GM11168 (cell line): ENCODE data around the gene TMEM62.
"Not testable (repeated sequence)": the region's sequence is repeated elsewhere in the genome, so short reads cannot be mapped to it uniquely, and the experiment has no call there.

Experiments used
- in situ Hi-C: fragments of 300-500 bp; cut with MboI; formaldehyde crosslinking; loops from one replicate; pipeline ENCODE4 v1.12.0; 2022; ENCODE audit warnings: low sequenced_read_pairs; ENCODE audit not compliant: unreplicated experiment

TMEM62 gene

DNA sequence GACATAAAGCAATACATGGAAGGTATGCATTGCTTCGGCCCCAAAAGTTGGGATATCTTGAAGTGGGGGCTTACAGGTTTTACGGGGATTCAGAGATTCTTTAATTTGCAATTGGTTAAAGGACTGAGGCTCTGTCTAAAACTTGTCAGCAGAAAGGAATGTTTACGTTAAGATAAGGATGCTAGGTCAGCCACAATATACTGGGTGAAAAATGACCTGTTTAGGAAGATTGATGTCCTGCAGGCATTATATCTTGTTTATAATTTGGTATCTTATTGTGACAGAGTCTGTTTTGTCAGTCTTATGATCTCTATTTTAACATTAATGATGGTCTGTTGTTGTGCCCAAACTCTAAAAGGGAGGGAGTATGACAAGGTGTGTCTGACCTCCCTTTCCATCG is 36.5 kb downstream of the TMEM62 start:
- in situ Hi-C loops = no loop called here

DNA sequence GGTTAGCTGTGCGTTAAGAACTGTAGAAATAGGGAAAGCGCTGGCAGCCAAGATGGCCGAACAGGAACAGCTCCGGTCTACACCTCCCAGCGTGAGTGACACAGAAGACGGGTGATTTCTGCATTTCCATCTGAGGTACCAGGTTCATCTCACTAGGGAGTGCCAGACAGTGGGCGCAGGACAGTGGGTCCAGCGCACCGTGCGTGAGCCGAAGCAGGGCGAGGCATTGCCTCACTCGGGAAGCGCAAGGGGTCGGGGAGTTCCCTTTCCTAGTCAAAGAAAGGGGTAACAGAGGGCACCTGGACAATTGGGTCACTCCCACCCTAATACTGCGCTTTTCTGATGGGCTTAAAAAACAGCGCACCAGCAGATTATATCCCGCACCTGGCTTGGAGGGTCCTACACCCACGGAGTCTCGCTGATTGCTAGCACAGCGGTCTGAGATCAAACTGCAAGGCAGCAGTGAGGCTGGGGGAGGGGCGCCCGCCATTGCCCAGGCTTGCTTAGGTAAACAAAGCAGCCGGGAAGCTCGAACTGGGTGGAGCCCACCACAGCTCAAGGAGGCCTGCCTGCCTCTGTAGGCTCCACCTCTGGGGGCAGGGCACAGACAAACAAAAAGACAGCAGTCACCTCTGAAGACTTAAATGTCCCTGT is 42.4 kb downstream of the TMEM62 start:
- in situ Hi-C loops = not testable (repeated sequence)

DNA sequence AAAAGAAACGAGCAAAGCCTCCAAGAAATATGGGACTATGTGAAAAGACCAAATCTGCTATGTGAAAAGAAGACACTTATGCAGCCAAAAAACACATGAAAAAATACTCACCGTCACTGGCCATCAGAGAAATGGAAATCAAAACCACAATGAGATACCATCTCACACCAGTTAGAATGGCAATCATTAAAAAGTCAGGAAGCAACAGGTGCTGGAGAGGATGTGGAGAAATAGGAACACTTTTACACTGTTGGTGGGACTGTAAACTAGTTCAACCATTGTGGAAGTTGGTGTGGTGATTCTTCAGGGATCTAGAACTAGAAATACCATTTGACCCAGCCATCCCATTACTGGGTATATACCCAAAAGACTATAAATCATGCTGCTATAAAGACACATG is 43.8 kb downstream of the TMEM62 start:
- in situ Hi-C loops = not testable (repeated sequence)

DNA sequence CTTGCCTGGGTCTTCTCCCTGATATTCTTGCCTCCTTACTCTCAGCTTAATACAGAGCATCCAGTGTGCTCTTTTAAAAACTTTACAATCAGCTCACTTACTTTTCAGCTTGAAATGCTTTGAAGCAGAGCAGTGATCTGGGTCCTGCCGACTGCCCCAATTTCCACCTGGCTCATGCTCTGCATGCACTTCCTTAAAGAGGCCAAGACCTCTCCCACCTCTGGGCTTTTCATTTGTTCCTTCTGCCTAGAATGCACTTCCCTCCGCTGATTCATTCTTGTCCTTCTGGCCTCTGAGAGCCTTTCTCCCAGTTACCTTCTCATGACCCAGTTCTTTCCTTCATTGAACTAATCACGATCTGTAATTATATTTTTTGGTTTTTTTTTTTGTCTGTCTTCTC is 49.9 kb downstream of the TMEM62 start:
- in situ Hi-C loops = no loop called here

DNA sequence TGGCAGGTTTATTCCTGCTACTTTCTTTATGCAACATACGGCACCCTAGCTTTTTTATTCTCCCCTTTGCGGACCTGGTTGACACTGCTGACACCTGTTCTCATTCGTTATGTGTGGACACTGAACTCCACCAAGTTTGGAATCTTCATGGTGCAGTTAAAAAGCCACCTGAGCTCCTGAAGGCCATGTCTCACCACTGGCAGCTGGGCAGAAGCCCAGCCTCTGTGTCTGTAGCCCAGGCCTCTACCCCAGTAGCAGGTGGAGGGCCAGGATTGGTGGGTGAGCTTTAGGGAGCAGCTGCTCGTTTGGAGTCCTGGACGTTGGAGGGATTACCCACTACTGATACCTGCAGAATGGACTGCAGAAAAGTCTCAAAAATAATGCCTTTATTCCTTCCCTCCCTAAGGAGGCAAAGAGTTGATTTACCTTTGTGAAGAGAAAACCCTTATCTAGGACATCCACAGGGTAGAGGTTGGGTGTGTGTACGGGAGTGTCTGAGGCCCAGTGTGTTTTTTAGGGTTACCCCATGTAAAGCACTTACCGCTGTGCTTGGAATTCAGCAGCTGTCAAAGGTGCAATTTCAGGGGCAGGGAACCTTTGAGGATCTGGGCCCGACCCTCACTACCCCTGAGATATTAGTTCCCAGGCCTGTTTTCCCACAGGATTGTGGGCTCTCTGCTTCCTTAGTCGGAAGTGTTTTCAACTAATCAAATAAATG is 51.2 kb downstream of the TMEM62 start:
- in situ Hi-C loops = no loop called here

DNA sequence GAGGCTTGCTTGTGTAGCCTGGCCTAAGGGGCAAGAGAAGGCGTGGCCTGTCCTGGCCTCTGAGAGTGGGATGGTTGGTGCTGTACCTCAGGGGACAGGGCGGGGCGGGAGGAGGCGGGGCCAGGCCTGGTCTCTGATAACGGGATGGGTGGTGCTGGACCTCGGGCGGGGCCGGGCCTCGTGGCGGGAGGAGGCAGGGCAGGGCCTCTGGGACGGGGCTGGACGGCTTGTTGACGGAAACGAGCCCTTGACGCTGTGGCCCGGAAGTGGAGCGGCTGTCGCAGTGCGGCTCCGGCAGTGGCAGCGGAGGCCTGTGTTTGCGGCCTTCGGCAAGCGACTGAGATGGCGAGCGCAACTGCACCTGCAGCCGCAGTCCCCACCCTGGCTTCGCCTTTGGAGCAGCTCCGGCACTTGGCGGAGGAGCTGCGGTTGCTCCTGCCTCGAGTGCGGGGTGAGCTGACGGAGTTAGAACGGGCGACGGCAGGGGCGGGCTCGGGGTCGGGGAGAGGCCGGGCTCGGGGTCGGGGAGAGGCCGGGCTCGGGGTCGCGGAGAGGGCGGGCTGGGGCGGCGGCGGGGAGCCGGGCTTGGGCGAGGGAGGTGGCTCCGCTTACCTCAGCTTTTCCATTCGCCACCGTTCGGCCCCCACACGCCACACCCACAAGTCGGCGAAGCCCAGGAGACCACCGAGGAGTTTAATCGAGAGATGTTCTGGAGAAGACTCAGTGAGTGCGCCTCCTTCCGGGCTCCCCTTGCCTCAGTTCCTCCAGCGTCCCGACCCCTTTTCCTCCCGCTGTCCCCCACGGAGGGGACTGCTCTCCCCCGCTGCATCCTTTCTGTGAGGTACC is 52.0 kb downstream of the TMEM62 start, which contains the start of gene CCNDBP1:
TSS of gene CCNDBP1 (plus strand) at position 247 of the 846 bp plus-strand sequence. CDS start at position 343, 96 bp downstream.
- in situ Hi-C loops = no loop called here

DNA sequence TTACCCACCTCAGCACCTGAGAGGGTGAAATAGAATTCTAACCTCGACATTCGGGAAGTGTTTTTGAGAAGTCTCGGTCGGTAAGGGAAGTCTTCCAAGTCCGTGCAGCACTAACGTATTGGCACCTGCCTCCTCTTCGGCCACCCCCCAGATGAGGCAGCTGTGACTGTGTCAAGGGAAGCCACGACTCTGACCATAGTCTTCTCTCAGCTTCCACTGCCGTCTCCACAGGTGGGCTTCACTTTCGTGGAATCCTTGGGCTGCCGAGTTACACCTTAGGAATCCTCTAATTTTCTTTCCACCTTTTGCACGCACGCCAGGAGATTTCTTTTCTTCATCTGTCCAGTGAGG is 52.6 kb downstream of the TMEM62 start:
- in situ Hi-C loops = no loop called here

DNA sequence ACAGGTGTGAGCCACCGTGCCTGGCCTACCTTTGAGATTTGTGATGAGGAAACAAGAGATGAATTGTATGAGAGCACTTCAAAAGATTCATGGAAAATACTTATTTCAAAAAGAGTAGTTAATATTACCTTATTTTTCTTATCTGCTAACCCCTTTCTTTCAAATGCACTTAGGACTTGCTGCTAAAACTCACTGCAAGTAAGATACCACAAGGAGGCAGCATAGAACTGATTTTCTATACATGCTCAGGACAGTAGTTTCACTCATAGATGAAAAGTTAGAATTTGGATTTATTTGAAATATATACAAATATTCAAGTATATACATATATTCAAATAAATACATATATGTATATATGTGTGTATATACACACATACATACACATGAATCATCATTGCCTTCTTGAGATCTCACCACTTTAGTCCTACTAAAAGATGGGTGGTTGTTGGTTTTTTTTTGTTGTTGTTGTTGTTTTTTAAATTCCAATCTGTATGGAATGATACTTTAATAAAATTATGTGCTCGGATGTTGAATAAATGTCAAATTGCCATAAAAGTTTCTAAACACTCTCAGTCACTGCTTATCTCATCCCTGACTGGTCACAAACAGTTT is 54.3 kb downstream of the TMEM62 start:
- in situ Hi-C loops = no loop called here

DNA sequence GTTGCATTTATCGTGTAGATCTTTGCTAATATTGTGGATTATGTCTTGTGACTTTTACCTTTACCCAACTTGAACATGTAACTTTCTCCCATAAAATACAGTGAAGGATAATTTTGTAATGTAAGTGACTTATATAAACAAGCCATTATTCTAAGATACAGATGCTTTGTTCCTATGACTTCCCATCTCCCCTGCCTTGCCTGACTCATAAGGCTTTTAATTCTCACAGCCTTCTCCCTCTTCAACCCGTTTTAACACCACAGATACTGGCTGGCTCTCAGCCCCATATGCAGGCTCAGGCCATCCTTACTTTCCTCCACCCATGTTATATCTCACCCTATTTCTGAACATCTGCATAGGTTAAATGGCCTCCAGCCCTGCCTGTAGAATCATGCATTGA is 55.9 kb downstream of the TMEM62 start:
- in situ Hi-C loops = no loop called here

DNA sequence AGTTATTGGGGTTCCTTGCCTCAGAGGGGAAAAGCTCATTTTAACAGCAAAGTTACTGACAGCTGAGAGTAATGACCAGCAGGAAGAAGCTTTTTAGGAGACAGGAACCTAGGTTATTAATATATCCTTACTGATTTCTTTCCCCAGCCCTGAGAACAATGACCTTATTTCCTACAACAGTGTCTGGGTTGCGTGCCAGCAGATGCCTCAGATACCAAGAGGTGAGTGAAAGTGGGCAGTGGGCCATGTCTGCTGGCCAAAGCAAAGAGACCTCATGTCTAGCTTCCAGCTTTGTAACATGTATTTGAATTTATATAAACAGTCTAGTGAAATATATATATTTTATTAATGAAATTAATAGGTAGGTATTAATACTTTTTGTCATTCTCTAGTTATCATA is 56.8 kb downstream of the TMEM62 start:
- in situ Hi-C loops = no loop called here

DNA sequence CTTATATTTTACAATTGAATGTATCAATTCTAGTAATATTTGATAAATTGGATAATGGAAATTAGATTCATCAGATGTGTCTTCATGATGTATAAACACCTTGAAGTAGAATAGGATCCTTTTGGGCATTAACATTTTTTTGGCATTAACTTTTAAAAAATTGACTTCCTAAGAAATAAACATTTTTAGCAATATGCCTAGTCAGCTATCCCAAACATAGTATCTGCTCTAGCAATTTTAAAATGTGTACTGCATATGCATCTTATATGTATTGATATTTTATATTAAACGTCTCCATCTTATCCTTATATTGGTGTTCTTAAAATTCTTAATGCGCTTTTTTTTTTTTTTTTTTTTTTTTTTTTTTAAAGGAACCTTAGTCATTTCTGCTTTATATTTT is 60.3 kb downstream of the TMEM62 start:
- in situ Hi-C loops = no loop called here

DNA sequence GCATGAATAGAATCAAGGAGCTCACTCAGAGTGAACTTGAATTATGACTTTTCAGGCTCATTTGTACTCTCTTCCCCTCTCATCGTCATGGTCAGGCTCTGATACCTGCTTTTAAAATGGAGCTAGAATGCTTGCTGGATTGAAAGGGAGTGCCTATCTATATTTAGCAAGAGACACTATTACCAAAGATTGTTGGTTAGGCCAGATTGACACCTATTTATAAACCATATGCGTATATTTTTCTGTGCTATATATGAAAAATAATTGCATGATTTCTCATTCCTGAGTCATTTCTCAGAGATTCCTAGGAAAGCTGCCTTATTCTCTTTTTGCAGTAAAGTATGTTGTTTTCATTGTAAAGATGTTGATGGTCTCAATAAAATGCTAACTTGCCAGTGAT is 61.4 kb downstream of the TMEM62 start:
- in situ Hi-C loops = no loop called here

DNA sequence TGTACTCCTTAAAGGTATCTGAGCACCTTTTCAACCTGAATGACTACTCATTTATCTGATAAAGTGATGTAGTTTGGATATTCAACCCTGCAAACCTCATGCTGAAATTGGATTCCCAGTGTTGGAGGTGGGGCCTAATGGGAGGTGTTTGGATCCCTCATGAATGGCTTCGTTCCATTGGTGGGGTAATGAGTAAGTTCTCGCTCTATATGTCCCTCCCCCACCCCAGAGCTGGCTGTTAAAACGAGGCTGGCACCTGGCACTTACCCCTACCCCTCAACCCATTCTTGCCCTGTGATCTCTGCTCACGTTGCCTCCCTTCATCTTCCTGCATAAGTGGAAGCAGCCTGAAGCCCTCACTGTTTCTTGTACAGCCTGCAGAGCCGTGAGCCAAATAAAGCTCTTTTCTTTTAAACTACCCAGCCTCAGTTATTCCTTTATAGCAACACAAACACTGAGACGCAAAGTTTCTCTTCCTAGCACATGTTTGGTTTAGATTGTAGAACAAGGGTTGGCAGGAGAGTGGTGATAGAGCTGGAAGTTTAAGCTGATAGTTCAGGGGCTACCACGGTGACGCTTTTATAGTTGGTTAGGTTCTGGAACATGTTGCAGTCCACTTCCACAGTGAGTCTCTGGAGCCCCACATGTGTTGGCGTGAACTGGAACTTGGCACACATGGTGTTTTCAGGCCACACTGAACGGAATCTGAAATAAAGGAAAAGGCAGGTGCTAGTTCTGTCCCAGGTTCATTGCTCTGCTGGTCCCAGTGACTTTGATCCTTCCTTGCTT is 63.6 kb downstream of the TMEM62 start:
- in situ Hi-C loops = no loop called here

DNA sequence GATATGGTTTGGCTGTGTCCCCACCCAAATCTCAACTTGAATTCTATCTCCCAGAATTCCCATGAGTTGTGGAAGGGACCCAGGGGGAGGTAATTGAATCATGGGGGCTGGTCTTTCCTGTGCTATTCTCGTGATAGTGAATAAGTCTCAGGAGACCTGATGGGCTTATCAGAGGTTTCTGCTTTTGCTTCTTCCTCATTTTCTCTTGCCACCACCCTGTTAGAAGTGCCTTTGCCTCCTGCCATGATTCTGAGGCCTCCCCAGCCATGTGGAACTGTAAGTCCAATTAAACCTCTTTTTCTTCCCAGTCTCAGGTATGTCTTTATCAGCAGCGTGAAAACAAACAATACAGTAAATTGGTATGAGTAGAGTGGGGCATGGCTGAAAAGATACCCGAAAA is 64.4 kb downstream of the TMEM62 start:
- in situ Hi-C loops = not testable (repeated sequence)

DNA sequence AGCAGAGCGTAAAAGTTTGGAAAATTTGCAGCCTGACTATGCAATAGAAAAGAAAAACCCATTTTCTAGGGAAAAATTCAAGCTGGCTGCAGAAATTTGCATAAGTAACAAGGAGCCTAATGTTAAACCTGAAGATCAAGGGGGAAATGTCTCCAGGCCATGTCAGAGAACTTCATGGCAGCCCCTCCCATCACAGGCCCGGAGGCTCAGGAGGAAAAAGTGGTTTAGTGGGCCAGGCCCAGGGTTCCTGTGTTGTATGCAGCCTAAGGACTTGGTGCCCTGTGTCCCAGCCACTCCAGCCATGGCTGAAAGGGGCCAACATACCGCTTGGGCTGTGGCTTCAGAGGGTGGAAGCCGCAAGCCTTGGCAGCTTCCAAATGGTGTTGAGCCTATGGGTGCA is 65.2 kb downstream of the TMEM62 start:
- in situ Hi-C loops = not testable (repeated sequence)

DNA sequence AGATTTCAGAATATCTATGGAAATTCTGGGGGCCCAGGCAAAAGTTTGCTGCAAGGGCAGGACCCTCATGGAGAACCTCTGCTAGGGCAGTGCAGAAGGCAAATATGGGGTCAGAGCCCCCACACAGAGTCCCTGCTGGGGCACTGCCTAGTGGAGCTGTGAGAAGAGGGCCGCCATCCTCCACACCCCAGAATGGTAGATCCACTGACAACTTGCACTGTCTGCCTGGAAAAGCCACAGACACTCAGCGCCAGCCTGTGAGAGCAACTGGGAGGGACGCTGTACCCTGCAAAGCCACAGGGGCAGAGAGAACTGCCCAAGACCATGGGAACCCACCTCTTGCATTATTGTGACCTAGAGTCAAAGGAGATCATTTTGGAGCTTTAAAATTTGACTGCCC is 65.6 kb downstream of the TMEM62 start:
- in situ Hi-C loops = no loop called here

DNA sequence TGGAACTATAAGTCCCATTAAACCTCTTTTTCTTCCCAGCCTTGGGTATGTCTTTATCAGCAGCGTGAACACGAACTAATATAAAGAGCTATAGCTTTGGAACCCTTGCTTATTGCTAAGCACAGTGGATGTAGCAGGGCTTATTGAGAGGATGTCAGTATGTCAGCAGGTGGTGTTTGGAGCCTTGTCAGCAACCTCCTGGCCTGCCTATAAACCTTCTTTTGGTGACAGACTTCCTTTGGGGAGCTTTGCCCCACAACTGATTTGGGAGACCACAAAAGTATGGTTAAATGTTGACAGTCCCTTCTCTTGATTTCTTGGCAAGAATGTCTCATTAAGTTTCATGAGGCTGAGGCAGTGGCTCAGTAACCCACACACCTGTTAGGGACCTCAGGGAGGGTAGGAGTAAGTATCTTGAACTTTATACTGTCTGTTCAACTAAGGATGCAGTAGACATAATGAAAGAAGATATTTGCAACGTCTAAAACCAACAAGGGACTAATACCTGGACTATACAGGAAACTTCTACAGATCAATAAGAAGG is 66.6 kb downstream of the TMEM62 start:
- in situ Hi-C loops = no loop called here

DNA sequence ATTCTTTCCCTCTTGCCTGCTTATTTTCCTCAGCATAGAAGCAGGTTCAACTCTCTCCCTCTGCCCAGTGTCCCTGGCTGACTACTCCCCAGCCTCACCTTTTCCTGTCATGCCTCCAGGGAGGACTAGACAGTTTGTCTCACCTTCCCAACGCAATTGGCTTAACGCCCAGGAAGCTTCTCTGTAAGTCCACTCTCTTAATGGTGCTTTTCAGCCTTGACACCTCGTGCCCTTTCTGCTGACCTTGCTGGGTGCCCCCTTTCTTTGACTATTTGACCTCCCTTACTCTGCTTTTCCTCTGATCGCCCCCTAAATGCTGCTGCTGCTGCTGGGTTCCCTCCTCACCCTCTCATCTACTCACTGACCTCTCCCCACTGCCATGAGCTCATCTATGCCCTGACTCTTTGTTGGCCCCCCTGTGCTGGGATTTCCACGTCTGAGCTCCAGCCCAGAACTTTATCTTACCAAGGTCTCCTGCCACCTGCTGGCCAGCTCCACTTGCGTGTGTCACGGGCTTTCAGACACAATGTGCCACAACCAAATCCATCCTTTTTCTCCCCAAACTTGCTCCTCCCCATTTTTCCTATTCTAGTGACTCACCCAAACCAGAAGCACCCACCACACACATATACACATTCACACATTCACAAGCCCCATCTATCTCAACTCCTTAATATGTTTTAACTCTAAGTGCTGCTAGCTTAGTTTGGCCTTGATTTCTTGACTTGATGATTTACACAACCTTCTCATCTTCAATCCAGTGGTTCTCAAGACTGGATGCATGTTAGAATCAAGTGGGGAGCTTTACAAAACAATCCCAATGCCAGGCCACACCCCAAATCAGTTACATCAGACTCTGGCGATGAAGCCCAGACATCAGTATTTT is 70.9 kb downstream of the TMEM62 start:
- in situ Hi-C loops = no loop called here

DNA sequence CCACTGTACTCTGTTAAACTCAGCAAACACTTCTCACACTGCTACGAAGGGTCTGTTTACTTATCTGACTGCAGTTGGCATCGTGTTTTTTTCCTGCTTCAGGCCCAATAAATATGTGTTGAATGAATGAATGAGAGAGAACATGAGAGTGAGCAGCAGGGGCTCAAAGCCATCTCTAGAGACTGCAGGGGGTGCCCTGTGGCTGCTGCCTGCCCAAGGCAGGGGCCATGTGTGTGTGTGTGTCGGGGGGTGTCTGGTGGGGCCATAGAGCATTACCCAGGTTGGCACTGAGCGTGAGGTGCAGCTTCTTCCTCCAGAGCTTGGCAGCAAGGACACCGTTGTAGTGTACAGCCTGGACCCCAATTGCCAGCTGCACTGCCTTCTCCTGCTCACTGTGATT is 72.7 kb downstream of the TMEM62 start:
- in situ Hi-C loops = no loop called here
